COLO668 (cell line): ENCODE results near the gene TUBGCP5.
"Not testable (repeated sequence)": the region's sequence is repeated elsewhere in the genome, so short reads cannot be mapped to it uniquely, and the experiment has no call there.

Experiments
- DNase-seq: peaks from one replicate; lab custom pipeline; 2025; ENCODE audit not compliant: unreplicated experiment; lab: John Stamatoyannopoulos, UW

Gene TUBGCP5

GRCh38 chr15:23039143-23039916 lies at the start of gene TUBGCP5:
TSS of gene TUBGCP5 (minus strand) at chr15:23039569. CDS start at chr15:23039543, 26 bp downstream.
- DNase-seq = peak; percentile 97

DNA sequence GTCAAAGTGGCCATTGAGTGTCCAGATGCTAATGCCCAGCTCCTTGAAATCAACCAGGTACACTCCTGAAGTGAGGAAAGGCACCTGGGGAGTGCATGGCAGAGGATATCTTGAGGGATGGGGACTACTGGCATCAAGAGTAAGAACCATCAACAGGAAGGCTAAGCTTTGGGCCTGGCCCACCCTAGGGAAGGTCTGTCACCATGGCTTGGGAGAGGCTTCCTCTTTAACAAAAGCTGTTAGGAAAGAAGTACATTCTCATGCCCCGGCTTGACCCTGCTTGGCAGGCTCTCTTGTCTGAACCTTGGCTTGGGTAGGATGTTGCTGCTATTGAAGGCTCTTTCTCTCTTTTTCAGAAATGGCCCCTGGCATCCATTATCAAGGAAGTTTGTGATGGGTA lies 43.7 kb upstream of the TUBGCP5 start:
- DNase-seq = no peak

- not testable (repeated sequence) for DNase-seq
Observed at GRCh38 chr15:23081996-23082737, 42.8 kb upstream of the TUBGCP5 start.

- DNase-seq = no peak
Observed at GRCh38 chr15:23081271-23081670, 41.9 kb upstream of the TUBGCP5 start.

DNA sequence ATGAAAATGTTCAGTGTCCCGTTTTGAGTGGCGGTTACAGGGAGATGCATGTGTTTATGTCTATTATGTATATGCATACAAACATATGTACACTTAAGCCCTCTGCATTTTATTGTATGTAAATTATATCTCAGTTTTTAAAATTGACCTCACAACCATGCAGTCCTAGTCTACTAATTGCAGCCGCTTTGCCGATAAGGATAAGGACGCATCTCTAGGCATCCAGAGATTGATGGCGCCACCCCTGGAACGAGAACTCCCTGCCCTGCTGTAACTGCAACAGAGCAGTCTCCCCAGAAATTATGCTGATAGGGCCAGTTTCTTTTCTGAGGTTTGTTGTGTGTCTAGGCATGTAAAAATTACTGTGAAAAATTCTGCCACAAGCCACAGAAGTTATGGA lies 40.4 kb upstream of the TUBGCP5 start:
- no peak for DNase-seq

DNA sequence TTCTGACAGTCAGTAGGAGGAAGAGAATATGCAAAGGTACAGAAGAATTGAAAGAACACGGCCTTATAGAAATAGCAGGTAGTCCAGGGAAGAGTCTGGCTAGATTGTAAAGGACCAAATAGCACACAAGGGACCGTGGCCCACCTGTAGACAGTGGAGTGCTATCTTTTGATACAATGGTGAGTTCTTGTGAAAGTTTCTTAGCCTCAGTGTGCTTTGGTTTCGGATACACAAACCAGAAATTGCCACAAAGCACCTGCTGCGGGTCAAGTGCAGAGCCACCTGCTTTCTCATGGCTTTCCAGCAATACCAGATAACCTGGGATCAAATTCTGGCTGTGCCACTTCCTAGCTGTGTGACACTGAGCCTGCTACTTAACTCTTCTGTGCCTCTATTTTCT lies 36.6 kb upstream of the TUBGCP5 start:
- no peak for DNase-seq

DNA sequence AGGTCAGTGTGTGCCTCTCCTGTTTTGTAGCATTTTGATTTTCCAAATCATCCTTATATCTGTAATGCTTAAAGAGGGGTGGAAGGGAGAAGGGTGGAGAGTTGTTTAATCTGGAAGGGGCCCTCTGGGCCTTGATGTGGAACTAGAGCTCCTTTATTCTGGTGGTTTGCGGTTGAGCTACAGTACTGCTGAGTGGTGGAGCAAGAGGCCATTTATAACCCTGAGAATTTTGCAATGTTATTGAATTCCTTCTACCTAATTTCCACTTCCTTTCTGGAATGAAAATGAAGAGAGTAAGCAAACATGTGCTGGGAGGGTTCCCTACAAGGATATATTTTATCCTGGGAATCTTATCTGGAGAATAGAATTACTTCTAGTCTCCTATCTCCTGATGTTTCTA lies 35.3 kb upstream of the TUBGCP5 start:
- DNase-seq = no peak

DNA sequence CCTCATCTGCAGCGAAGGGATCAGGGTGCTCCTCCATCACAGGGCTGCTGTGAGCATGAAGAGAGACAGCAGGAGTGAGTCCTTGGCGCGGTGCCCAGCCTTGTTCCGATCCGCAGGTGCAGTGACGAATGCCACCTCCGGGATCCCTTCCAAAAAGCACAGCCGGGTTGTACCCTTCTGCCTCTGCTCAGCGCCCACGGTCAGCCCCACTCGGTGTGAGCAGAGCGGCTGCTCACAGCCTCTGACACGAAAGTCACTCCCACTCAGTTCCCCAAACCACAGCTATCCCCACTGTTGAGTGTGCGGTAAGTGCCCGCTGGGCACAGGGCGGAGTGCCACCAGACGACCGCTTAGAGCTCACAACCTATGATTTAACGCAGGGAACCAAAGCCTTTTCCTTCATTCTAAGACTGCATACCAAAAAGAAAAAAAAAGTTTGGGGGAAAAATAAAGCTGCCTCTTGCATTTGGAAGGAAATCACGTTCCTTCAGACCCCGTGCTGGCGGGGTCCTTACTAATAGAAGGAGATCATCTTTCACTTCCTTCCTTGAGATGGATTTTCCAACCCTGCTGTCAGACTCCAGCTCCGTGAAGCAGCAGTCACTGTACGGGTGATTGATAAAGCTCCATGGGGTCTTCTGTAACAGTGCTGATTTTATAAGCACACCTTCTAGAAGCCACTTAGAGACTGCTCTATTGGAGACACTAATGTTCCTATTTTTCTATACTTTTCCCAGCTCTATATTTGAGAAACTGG lies 34.7 kb upstream of the TUBGCP5 start:
- DNase-seq = peak; percentile 91

GRCh38 chr15:23072633-23073032 lies 33.3 kb upstream of the TUBGCP5 start:
- no peak for DNase-seq

GRCh38 chr15:23069496-23070166 lies 30.3 kb upstream of the TUBGCP5 start:
- no peak for DNase-seq

DNA sequence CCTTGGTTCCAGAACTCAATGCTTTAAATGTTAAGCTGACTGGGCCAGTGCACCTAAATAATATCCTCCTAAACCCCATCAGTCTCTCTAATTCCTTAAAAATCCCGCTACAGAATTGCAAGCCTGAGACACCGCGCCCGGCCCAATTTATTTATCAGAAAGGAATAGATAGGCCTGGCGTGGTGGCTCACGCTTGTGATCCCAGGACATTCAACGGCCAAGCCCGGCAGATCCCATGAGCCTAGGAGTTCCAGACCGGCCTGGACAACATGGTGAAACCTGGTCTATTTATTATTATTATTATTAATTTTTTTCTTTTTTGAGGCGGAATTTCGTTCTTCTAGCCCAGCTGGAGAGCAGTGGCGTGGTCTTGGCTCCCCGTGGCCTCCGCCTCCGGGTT lies 28.0 kb upstream of the TUBGCP5 start:
- no peak for DNase-seq

DNA sequence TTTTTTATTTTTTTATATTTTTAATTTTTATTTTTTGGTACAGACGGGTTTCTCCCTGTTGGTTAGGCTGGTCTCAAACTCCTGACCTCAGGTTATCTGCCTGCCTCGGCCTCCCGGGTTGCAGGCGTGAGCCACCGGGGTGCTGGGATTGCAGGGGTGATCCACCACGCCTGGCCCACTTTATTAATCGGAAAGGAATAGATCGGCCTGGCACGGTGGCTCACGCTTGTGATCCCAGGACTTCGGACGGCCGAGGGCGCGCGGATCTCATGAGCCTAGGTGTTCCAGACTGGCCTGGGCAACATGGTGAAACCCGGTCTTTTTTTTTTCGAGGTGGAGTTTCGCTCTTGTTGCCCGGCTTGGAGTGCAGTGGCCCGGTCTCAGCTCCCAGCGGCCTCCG lies 26.5 kb upstream of the TUBGCP5 start:
- DNase-seq = no peak

GRCh38 chr15:23064156-23064555 lies 24.8 kb upstream of the TUBGCP5 start:
- DNase-seq = no peak

- no peak for DNase-seq
Observed at GRCh38 chr15:23057707-23058106, 18.3 kb upstream of the TUBGCP5 start.

DNA sequence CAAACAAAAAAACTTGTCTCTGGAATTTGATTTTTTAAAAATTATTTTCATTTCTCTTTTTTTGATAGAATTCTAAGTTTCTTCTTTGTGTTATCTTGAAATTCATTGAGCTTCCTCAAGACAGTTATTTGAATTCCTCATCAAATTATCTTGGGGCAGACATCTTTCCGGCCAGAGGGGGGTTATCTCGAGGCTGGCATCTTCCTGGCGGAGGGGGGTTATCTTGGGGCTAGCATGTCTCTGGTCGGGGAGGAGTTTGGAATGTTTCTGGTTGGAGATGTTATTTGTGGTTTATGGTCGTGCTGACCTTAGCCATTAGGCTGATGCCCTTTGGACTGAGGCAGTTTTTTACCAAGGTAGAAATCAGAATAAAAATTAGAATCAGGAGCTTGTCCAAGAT lies 15.9 kb upstream of the TUBGCP5 start:
- DNase-seq = no peak

GRCh38 chr15:23052522-23052921 lies 13.2 kb upstream of the TUBGCP5 start:
- no peak for DNase-seq

DNA sequence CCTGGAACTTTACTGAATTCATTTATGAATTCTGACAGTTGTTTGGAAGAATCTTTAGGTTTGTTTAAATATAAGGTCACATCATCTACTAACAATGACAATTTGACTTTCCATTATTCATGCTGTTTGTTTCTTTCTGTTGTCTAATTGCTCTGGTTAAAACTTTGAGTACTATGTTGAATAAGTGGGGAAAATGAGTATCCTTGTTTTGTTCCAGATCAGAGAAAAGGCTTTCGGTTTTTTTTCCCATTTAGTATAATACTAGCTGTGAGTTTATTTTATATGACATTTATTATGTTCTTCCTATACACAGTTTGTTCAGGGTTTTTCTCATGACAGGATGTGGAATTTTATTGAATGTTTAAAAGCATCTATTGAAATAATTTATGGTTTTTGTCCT lies 11.3 kb upstream of the TUBGCP5 start:
- no peak for DNase-seq

DNA sequence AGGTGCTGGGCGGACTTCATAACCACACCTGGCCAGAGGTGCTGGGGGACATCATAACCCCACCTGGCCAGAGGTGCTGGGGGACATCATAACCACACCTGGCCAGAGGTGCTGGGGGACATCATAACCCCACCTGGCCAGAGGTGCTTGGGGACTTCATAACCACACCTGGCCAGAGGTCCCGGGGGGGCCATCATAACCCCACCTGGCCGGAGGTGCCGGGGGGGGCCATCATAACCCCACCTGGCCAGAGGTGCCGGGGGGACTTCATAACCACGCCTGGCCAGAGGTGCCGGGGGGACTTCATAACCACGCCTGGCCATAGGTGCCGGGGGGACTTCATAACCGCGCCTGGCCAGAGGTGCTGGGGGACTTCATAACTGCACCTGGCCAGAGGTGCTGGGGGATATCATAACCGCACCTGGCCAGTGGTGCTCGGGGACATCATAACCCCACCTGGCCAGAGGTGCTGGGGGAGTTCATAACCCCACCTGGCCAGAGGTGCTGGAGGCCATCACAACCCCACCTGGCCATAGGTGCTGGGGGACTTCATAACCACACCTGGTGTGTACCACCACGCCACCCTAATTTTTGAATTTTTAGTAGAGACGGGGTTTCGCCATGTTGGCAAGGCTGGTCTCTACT lies 10.7 kb upstream of the TUBGCP5 start:
- DNase-seq = no peak

GRCh38 chr15:23048572-23049282 lies 9.4 kb upstream of the TUBGCP5 start:
- DNase-seq = not testable (repeated sequence)

GRCh38 chr15:23043987-23044386 lies 4.6 kb upstream of the TUBGCP5 start:
- not testable (repeated sequence) for DNase-seq
